ENCODE measurements around the gene PLD6. TPM values are rescaled to one million over a fixed set of nuclear protein-coding genes. Genes with fewer than 3 reads are reported as not detected.

The PLD6 gene
- total and polyA plus RNA-seq, 8 donors: 3.4 to 5.9 (median 4.6) TPM

DNA sequence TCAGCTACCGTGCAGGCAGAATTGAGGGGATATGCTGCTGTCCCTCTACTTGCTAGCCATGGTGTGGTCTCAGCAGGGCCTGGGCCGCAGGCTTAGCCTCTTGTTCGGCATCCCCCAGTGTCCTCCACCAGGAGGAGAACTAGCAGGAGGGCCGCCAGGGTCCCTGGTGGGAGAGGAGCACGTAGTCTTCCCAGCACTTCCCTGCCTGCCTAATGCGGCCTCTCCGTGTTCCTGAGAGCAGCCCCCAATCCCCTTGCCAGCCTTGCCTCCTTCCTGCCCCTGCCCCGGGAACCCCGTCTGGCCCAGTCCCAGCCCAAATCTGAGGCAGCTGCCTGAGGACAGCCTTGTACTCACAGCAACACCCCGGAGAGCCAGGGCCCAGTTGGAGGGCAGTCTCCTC lies 38.1 kb downstream of the PLD6 start:
- H3K36me3 ChIP-seq: peaks cover 0 to 89% of the 10 kb centered on the region in 2 donors
- no peaks in the 10 kb centered on the region for H3K27me3 ChIP-seq
- H3K27ac ChIP-seq: no peak overlapping the region
- peak in 1 of 4 donors; percentile 59 for DNase-seq
- no peaks in the 10 kb centered on the region for H3K9me3 ChIP-seq
- TF ChIP-seq, protein P1, sequence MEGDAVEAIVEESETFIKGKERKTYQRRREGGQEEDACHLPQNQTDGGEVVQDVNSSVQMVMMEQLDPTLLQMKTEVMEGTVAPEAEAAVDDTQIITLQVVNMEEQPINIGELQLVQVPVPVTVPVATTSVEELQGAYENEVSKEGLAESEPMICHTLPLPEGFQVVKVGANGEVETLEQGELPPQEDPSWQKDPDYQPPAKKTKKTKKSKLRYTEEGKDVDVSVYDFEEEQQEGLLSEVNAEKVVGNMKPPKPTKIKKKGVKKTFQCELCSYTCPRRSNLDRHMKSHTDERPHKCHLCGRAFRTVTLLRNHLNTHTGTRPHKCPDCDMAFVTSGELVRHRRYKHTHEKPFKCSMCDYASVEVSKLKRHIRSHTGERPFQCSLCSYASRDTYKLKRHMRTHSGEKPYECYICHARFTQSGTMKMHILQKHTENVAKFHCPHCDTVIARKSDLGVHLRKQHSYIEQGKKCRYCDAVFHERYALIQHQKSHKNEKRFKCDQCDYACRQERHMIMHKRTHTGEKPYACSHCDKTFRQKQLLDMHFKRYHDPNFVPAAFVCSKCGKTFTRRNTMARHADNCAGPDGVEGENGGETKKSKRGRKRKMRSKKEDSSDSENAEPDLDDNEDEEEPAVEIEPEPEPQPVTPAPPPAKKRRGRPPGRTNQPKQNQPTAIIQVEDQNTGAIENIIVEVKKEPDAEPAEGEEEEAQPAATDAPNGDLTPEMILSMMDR (IDR thresholded peaks at IDR 0.05): no peak
- H3K4me3 ChIP-seq: no peak overlapping the region
- ATAC-seq: no peak
- peaks cover 7 to 25% of the 10 kb centered on the region in 2 donors for H3K4me1 ChIP-seq
- intact Hi-C loops (cut with DNase I): no loop called here

DNA sequence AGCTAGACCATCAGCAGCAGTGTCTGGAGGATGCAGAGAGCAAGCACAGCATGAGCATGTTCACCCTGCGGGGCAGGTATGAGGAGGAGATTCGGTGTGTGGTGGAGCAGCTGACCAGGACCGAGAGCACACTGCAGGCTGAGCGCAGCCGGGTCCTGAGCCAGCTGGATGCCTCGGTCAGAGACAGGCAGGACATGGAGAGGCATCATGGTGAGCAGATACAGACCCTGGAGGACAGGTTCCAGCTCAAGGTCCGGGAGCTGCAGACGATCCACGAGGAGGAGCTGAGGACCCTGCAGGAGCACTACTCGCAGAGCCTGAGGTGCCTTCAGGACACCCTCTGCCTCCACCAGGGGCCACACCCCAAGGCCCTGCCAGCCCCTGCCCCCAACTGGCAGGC lies 38.8 kb downstream of the PLD6 start:
- no peak for ATAC-seq
- H3K4me1 ChIP-seq: peaks cover 7 to 19% of the 10 kb centered on the region in 2 donors
- no peak overlapping the region for H3K27ac ChIP-seq
- H3K9me3 ChIP-seq: no peaks in the 10 kb centered on the region
- H3K36me3 ChIP-seq: peaks cover 0 to 89% of the 10 kb centered on the region in 2 donors
- H3K4me3 ChIP-seq: no peak overlapping the region
- intact Hi-C loops (cut with DNase I): no loop called here
- H3K27me3 ChIP-seq: no peaks in the 10 kb centered on the region
- TF ChIP-seq, protein P1 (IDR thresholded peaks at IDR 0.05): no peak
- peak in 1 of 4 donors; percentile 43 for DNase-seq

DNA sequence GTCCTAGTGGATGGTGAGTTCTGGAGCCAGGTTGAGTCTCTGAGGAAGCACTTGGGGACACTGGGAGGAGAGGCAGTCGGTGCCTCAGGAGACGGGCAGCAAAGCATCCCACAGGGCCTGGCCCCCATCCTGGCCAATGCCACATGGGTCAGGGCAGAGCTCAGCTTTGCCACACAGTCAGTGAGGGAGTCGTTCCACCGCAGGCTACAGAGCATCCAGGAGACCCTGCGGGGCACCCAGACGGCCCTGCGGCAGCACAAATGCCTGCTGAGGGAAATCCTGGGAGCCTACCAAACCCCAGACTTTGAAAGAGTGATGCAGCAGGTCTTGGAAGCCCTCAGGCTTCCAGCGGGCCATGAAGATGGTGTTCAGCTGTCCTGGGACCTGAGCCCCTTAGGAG lies 39.7 kb downstream of the PLD6 start:
- Histone ChIP-seq H3K4me1 (peaks cover 7 to 12% of the 10 kb centered on the region in 2 donors), H3K27ac (no peak overlapping the region), H3K36me3 (peaks cover 0 to 89% of the 10 kb centered on the region in 2 donors), H3K4me3 (no peak overlapping the region), H3K9me3 (no peaks in the 10 kb centered on the region), H3K27me3 (no peaks in the 10 kb centered on the region)
- no peak for ATAC-seq
- intact Hi-C loops (cut with DNase I): no loop called here
- TF ChIP-seq, protein P1 (IDR thresholded peaks at IDR 0.05): no peak
- peak in 1 of 4 donors; percentile 41 for DNase-seq

DNA sequence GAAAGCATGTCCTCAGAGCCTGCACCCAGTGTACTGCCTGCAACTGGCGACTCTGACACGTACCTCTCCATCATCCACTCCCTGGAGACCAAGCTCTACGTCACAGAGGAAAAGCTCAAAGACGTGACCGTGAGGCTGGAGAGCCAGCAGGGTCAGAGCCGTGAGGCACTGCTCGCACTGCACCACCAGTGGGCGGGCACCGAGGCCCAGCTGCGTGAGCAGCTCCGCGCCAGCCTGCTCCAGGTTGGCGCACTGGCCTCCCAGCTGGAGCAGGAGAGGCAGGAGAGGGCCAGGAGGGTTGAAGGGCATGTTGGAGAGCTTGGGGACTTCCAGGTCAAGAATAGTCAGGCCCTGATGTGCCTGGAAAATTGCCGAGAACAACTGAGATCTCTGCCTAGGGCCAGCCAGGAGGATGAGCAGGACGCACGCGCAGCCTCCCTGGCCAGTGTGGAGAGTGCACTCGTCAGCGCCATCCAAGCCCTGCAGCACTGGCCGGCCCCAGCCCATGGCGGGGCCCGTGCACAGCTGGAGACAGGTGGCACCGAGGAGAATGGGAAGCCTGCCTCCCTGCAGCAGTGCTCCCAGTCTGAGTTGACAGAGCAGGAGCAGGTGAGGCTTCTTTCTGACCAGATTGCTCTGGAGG lies 40.3 kb downstream of the PLD6 start:
- Histone ChIP-seq H3K27ac (no peak overlapping the region), H3K36me3 (peaks cover 0 to 91% of the 10 kb centered on the region in 2 donors), H3K4me1 (peaks cover 4 to 8% of the 10 kb centered on the region in 2 donors), H3K9me3 (no peaks in the 10 kb centered on the region), H3K4me3 (no peak overlapping the region), H3K27me3 (no peaks in the 10 kb centered on the region)
- no peak for ATAC-seq
- DNase-seq: peak in 1 of 4 donors; percentile 56
- TF ChIP-seq, protein P1 (IDR thresholded peaks at IDR 0.05): no peak
- intact Hi-C loops (cut with DNase I): no loop called here

DNA sequence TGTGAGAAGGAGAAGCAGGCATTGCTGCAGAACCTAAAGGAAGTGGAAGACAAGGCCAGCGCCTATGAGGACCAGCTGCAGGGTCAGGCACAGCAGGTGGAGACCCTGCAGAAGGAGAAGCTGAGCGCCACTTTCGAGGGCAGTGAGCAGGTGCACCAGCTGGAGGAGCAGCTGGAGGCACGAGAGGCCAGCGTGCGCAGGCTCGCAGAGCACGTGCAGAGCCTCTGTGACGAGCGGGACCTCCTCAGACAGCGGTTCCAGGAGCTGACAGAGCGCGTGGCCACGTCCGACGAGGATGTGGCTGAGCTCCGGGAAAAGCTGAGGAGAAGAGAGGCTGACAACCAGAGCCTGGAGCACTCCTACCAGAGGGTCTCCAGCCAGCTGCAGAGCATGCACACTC lies 41.5 kb downstream of the PLD6 start:
- ATAC-seq: no peak
- intact Hi-C loops (cut with DNase I): no loop called here
- peaks cover 0 to 100% of the 10 kb centered on the region in 2 donors for H3K36me3 ChIP-seq

More for the DNA sequence above, 41.5 kb downstream of the PLD6 start:
- no peak overlapping the region for H3K27ac ChIP-seq
- TF ChIP-seq, protein P1 (IDR thresholded peaks at IDR 0.05): no peak
- H3K4me3 ChIP-seq: no peak overlapping the region
- peak in 1 of 4 donors; percentile 62 for DNase-seq
- no peaks in the 10 kb centered on the region for H3K9me3 ChIP-seq
- no peaks in the 10 kb centered on the region for H3K4me1 ChIP-seq
- H3K27me3 ChIP-seq: no peaks in the 10 kb centered on the region
